ENCODE results near the gene POU2F2. TPM values are rescaled to one million over a fixed set of nuclear protein-coding genes. Genes with fewer than 3 reads are reported as not detected.

The POU2F2 gene
- total and polyA plus RNA-seq, 11 donors, result 0.16 to 10.1 (median 0.61) TPM

DNA sequence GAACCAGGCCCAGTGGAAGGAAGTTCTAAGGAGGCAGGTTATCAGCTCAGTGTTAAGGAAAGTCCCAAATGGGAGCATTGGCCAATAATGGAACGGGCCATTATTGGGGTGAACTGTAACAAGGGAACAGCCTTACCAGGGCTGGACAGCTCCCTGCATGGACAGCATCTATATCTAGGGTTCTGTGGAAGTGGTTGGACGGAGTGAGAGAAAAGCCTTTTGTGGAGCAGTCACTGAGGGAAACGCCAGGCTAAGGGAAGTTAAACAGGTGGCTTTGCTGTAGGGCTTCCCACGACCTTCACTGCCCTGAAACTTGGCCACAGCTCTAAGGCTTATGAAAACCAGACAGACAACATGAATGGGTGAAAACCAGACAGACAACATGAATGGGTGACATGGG is 17.0 kb downstream of the POU2F2 start:
- Histone ChIP-seq H3K4me3 (no peak overlapping the region), H3K4me1 (peaks cover 0 to 25% (median 3%) of the 10 kb centered on the region in 12 donors), H3K27me3 (no peaks in the 10 kb centered on the region), H3K9me3 (no peaks in the 10 kb centered on the region), H3K36me3 (peaks cover 0 to 22% (median 0%) of the 10 kb centered on the region in 9 donors), H3K27ac (no peak overlapping the region)
- DNase-seq (no peak), ATAC-seq (no peak)
- intact Hi-C loops (cut with DNase I), result no loop called here
- WGBS, 4 donors, result 49 to 63% (median 51%) methylated on average over 4 of the region's 4 CpGs
- TF ChIP-seq POLR2A (IDR thresholded peaks at IDR 0.05), result no peak
- TF ChIP-seq, protein P1, sequence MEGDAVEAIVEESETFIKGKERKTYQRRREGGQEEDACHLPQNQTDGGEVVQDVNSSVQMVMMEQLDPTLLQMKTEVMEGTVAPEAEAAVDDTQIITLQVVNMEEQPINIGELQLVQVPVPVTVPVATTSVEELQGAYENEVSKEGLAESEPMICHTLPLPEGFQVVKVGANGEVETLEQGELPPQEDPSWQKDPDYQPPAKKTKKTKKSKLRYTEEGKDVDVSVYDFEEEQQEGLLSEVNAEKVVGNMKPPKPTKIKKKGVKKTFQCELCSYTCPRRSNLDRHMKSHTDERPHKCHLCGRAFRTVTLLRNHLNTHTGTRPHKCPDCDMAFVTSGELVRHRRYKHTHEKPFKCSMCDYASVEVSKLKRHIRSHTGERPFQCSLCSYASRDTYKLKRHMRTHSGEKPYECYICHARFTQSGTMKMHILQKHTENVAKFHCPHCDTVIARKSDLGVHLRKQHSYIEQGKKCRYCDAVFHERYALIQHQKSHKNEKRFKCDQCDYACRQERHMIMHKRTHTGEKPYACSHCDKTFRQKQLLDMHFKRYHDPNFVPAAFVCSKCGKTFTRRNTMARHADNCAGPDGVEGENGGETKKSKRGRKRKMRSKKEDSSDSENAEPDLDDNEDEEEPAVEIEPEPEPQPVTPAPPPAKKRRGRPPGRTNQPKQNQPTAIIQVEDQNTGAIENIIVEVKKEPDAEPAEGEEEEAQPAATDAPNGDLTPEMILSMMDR (IDR thresholded peaks at IDR 0.05), result no peak

DNA sequence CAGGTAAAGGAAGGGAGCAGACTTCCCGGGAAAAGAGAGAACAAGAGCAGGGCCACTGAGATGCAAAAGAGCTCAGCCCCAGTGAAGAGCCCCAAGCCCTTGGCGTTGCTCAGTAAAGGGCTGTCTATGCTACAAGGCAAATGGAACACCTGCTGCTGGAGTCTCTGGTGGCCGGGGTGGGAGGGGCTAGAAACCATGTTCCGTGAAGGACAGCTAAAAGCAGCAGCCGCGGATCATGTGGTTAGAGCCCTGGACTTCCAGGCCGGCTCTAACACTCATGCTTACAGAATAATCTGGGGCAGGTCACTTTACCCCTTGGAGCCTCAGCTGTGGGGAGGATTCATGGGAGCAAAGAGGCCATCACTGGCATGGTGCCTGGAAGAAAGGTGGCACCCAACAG is 17.8 kb downstream of the POU2F2 start:
- no peak for DNase-seq
- H3K9me3 ChIP-seq, result no peaks in the 10 kb centered on the region
- H3K27ac ChIP-seq, result peak overlapping the region in 2 of 12 donors; percentile 16 to 58
- WGBS, 4 donors, result 42 to 53% (median 49%) methylated on average over 7 of the region's 7 CpGs
- no peak for TF ChIP-seq POLR2A (IDR thresholded peaks at IDR 0.05)
- TF ChIP-seq, protein P1 (IDR thresholded peaks at IDR 0.05), result no peak
- peaks cover 0 to 22% (median 0%) of the 10 kb centered on the region in 9 donors for H3K36me3 ChIP-seq
- no peaks in the 10 kb centered on the region for H3K27me3 ChIP-seq
- intact Hi-C loops (cut with DNase I), result no loop called here
- ATAC-seq, result no peak
- no peak overlapping the region for H3K4me3 ChIP-seq
- peaks cover 0 to 28% (median 3%) of the 10 kb centered on the region in 12 donors for H3K4me1 ChIP-seq

DNA sequence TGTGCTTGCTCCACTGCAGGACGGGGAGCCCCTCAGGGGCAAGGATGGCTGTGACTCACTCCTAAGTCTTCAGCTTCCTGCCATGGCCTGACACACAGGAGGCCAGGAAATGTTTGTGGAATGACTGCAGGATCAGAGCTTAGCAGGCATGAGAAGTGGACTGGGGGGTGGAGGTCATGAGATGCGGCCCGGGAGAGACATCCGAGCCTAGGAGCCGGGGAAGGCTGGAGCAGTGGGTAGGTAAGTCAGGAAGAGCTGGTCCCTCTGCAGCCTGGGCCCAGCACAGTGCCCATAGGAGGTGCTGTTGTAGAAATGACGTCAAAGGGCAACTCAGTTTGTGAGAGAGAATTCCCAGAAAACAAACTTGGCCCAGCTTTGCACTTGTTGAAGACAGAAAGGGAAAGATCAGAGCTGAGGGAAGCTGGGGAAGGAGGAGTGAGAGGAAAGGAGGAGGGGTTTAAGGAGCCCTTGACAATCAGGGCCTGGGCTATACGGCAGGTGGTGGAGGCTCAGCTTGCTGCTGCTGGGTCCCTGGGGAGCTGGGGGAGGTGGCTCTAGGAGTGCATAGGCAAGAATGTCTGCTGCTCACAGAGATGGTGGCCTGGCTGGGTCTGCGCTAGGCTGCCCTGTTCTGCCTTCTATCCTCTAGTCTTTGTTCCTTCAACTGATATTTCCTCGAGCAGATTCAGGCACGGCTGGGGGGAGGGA is 18.5 kb downstream of the POU2F2 start:
- whole genome bisulfite sequencing, 4 donors, result 31 to 40% (median 33%) methylated on average over 10 of the region's 10 CpGs
- TF ChIP-seq, protein P1 (IDR thresholded peaks at IDR 0.05), result no peak
- no peak for TF ChIP-seq POLR2A (IDR thresholded peaks at IDR 0.05)
- Histone ChIP-seq H3K27me3 (no peaks in the 10 kb centered on the region), H3K4me3 (no peak overlapping the region), H3K27ac (peak overlapping the region in 3 of 12 donors; percentile 11 to 58 (median 16)), H3K9me3 (no peaks in the 10 kb centered on the region), H3K36me3 (peaks cover 0 to 22% (median 0%) of the 10 kb centered on the region in 9 donors), H3K4me1 (peaks cover 0 to 34% (median 5%) of the 10 kb centered on the region in 12 donors)
- intact Hi-C loops (cut with DNase I), result no loop called here
- ATAC-seq (peak in 3 of 4 donors; percentile 72 to 84 (median 76)), DNase-seq (peak in 2 of 5 donors; percentile 32 to 56)

DNA sequence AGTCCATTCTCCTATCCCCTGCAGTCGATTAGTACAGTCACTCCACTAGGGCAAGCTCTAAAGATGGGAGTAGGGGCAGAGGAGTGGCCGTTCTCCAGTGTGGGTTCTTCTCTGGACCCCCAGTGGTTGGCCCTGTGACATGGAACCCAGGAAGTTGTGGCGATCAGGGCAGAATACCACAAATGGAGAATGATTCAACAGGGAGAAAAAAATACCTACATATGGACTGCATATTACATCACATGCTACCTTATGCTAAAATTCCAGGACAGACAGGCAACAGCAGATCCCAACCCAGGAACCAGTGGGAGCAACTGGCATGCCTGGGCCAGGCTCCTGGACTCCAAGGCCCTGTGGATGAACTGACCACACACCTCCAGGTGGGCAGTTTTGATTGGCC is 20.4 kb downstream of the POU2F2 start:
- 80 to 88% (median 85%) methylated on average over 3 of the region's 3 CpGs for WGBS, 4 donors

More for the DNA sequence above, 20.4 kb downstream of the POU2F2 start:
- no peak for TF ChIP-seq POLR2A (IDR thresholded peaks at IDR 0.05)
- TF ChIP-seq, protein P1 (IDR thresholded peaks at IDR 0.05), result no peak
- Histone ChIP-seq H3K4me3 (no peak overlapping the region), H3K27ac (no peak overlapping the region), H3K27me3 (peaks cover 0 to 3% (median 0%) of the 10 kb centered on the region in 9 donors), H3K4me1 (peaks cover 0 to 37% (median 5%) of the 10 kb centered on the region in 12 donors), H3K9me3 (no peaks in the 10 kb centered on the region), H3K36me3 (peaks cover 0 to 10% (median 0%) of the 10 kb centered on the region in 9 donors)
- no peak for ATAC-seq
- DNase-seq, result no peak
- intact Hi-C loops (cut with DNase I), result no loop called here
